Activated naive CD4-positive, alpha-beta T cell treated with Interleukin-2 at 50 U/mL for 16 hours (primary cell): ENCODE measurements around the gene NR5A1.

Experiments
- DNase-seq: peaks from one replicate; pipeline ENCODE4 v3.0.0-alpha.2; 2020

Gene NR5A1

GRCh38 chr9:124498040-124498439 is 9.2 kb downstream of the NR5A1 start:
- no peak for DNase-seq

GRCh38 chr9:124497441-124497840 is 9.8 kb downstream of the NR5A1 start:
- DNase-seq = no peak

- DNase-seq = no peak
These were observed 10.7 kb downstream of the NR5A1 start for GRCh38 chr9:124496463-124496862.

GRCh38 chr9:124496075-124496449 is 11.1 kb downstream of the NR5A1 start:
- no peak for DNase-seq

GRCh38 chr9:124495126-124496074 is 11.8 kb downstream of the NR5A1 start:
- DNase-seq = no peak

- no peak for DNase-seq
These were observed 13.3 kb downstream of the NR5A1 start for GRCh38 chr9:124493794-124494479.

GRCh38 chr9:124493218-124493617 is 14.0 kb downstream of the NR5A1 start:
- DNase-seq = no peak

- no peak for DNase-seq
These were observed 14.4 kb downstream of the NR5A1 start for GRCh38 chr9:124492818-124493217.

GRCh38 chr9:124491049-124491975 is 15.9 kb downstream of the NR5A1 start:
- no peak for DNase-seq

GRCh38 chr9:124490004-124490403 is 17.2 kb downstream of the NR5A1 start:
- DNase-seq = no peak

GRCh38 chr9:124489222-124489621 is 18.0 kb downstream of the NR5A1 start:
- no peak for DNase-seq

- no peak for DNase-seq
These were observed 18.5 kb downstream of the NR5A1 start for GRCh38 chr9:124488641-124489210.

- no peak for DNase-seq
These were observed 19.7 kb downstream of the NR5A1 start for GRCh38 chr9:124487260-124488182.

- no peak for DNase-seq
These were observed 20.4 kb downstream of the NR5A1 start for GRCh38 chr9:124486778-124487259.

GRCh38 chr9:124485936-124486335 is 21.3 kb downstream of the NR5A1 start:
- DNase-seq = no peak

GRCh38 chr9:124485201-124485600 is 22.0 kb downstream of the NR5A1 start:
- DNase-seq = no peak

GRCh38 chr9:124483481-124483880 is 23.7 kb downstream of the NR5A1 start:
- DNase-seq = no peak

- DNase-seq = no peak
These were observed 24.7 kb downstream of the NR5A1 start for GRCh38 chr9:124482431-124483031.

GRCh38 chr9:124481115-124481514 is 26.1 kb downstream of the NR5A1 start:
- no peak for DNase-seq

GRCh38 chr9:124480621-124480981 is 26.6 kb downstream of the NR5A1 start:
- no peak for DNase-seq
